Activated CD4-positive, alpha-beta T cell treated with anti-CD3 and anti-CD28 coated beads, Interleukin-2, amount 50 U/mL, for 1 hour (primary cell): ENCODE results near the gene UTP25.

ENCODE experiments used
- DNase-seq: peaks from one replicate; pipeline ENCODE4 v3.0.0-alpha.2; 2020

Gene UTP25

GRCh38 chr1:209845408-209845725, 17.6 kb downstream of the UTP25 start:
- no peak for DNase-seq

GRCh38 chr1:209849388-209849787, 21.6 kb downstream of the UTP25 start:
- DNase-seq, result no peak

- peak; percentile 27 for DNase-seq
Observed at GRCh38 chr1:209850342-209850979, 22.7 kb downstream of the UTP25 start.

DNA sequence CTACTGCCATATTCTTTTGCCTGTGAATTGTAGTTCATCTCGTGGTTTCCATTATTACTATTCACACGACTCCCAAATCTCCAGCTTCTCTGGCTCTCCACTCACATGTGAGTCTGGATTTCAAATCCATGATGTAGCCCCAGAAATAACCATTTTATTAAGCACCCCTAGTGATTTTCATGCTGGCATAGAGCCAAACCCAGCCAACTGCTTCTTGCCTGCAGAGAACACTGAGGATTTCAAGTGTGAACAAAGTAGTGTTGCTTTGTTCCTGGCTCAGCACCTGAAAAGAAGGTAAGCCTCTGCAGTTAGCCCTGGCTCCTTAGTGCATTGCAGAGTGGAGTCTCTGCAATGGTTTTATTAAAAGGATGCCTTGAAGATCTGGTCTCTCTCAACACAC, 25.9 kb downstream of the UTP25 start:
- no peak for DNase-seq

DNA sequence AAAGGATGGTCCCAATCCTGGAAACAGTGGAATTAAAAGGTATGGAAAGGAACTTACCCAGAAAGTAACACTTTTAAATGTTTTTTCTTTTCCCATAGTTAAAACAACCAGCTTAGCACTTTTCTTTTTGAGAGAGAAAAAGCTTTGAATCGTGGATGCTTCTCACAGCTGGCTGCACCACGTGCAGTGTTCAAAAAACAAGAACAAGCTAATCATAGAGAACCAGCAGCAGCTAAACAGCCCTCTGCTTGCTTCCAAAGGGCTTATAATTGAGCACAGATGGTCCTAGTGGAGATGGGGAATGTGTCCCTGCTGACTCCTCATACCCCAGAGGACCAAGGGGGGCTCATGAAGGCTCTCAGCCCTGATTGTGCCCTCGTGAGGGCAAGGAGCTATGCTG, 26.4 kb downstream of the UTP25 start:
- no peak for DNase-seq

DNA sequence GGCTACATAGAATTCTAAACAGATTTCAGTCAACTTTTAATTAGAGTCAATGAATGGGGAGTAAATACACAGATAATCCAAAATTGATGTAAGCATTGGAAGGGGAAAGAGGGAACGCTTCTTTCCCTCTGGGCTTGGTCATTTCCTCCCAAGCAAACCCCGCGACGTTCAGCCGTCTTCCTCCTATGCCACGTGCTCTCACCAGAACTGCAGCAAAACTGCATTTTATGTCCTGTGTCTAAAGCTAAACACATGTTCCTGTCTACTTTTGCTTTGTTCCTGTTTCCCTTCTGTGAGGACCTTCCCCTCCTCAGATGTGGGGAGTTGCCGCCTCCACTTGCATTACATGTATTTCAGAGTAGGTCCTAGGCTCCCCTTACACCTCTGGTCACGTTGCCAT, 27.2 kb downstream of the UTP25 start:
- DNase-seq, result no peak

- DNase-seq, result no peak
Observed at GRCh38 chr1:209855623-209856022, 27.9 kb downstream of the UTP25 start.

DNA sequence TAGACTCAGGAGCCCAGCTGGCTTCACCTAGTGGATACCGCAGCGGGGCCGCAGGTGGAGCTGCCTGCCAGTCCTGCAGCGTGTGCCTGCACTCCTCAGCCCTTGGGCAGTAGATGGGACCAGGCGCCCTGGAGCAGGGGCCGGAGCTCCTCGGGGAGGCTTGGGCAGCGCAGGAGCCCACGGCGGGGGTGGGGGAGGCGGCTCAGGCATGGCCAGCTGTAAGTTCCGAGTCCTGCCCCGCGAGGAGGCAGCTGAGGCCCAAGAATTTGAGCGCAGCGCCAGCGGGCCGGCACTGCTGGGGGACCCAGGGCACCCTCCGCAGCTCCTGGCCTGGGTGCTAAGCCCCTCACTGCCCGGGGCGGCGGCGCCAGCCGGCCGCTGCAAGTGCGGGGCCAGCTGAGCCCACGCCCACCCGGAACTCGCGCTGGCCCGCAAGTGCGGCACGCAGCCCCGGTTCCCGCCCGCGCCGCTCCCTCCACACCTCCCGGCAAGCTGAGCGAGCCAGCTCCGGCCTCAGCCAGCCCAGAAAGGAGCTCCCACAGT, 30.9 kb downstream of the UTP25 start:
- no peak for DNase-seq

GRCh38 chr1:209860293-209860881, 32.6 kb downstream of the UTP25 start:
- DNase-seq, result peak; percentile 67

- DNase-seq, result no peak
Observed at GRCh38 chr1:209861242-209861641, 33.5 kb downstream of the UTP25 start.

GRCh38 chr1:209862391-209863356, 34.9 kb downstream of the UTP25 start:
- DNase-seq, result no peak

DNA sequence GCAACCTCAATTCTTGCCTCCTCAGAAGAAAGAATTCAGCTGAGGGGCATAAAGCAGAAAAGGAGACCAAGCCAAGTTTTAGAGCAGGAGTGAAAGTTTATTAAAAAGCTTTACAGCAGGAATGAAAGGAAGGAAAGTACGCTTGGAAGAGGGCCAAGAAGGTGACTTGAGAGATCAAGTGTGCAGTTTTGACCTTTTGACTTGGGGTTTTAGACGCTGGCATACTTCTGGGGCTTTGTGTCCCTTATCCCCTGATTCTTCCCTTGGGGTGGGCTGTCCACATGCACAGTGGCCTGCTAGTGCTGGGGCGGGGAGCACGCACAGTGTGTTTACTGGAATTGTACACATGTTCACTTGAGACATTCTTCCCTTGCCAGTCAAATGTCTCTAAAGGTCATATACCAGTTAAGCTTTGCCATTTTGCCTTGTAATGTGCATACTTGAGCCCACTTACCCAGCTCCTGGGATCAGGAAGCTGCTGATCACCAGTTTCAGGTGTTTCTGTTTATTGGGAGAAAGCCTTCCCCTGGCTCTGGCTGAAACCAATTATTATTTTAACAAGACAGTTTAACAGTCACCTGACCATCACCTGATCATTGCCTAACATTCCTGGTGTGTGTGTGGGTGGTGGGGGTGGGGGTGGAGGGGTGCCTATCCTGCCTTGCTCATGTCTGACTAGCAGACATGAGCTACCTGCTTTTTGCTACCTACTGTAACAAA, 36.2 kb downstream of the UTP25 start:
- no peak for DNase-seq

DNA sequence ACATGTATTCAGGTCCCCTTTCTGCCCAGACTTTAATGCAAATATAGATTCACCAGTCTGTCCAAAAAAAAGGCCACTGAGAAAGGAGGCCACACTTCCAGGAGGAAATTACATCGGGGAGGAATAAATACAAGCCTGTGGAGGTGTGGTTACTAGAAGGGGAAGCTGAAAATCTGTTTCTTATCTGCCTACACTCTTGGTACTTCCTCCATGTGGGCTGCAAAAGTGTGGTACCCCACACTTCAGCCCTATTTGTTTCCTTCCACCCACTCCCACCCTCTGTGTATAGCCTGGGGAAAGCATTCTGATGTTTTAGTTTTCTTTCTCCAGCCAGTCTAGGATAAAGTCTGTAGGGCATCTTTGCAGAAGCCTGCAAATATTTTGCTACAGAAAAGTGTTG, 38.4 kb downstream of the UTP25 start:
- DNase-seq, result no peak

GRCh38 chr1:209869291-209870149, 41.7 kb downstream of the UTP25 start:
- DNase-seq, result no peak

GRCh38 chr1:209870151-209870831, 42.5 kb downstream of the UTP25 start:
- no peak for DNase-seq

DNA sequence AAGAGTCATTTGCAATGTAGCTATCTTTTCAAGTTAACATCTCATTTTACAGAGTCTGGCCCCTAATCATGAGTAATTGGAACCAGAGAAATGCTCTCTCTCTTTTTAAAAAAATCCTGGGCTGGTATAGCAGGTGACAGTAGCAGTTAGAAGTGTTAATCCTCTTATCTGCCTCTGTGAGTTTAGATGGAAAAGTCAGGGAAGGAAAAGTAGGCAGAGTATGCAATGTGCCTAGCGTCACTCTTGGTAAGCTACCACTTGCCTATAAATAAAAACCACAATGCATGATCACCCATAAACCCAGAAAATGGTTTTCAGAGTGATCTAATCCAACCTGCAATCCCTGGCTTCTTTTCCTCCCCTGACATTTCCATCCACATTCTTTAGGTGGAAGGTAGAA, 43.2 kb downstream of the UTP25 start:
- DNase-seq, result no peak

DNA sequence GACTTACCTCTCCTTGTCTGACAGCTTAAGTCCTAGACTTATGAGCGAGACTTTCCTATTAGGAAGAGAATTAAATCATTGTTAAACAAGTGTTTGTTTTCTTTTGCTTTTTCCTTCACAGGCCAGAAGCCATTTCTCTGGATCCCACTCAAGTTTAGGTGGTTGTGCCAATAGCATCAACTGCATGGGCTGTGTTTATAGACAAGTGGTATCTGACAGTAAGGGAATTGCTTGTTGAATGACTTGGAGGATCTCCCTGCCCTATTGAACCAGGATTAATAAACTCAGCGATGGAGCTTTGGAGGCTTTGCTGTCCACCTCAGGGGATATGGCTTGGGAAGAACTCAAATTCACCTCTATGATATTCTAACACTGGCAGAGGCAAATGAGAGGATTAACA, 43.7 kb downstream of the UTP25 start:
- DNase-seq, result no peak

DNA sequence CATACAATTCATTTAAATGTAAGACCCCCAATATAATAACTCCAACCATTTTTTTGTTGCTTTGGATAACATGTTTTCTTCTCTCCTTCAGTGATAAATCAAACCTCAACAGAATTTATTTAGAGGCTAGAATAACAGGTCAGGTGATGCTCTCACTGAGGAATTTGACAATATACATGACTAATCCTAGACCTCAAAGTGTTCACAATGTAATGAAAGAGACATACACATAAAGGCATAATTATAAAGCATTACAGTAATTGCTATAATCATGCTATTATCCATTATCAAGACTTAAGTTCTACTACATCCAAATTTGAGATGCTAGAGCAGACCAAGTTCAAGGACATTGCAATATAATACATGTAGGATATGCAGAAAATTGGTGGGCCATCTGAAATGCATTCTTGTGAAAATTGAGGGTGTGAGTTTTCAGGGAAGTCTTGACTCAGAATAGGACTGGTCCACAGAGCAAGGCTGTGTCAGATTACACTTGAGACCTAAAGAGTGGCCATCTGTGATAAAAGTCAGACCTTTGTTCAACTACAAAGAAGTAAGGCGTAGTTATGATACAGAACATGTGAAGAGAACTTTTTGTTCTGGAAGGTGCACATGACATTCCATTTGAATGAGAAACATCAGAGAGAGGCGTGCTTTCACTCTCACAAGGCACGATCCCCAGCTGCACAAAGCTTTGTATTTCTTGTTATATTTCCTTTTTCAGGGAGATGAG, 45.5 kb downstream of the UTP25 start:
- no peak for DNase-seq

DNA sequence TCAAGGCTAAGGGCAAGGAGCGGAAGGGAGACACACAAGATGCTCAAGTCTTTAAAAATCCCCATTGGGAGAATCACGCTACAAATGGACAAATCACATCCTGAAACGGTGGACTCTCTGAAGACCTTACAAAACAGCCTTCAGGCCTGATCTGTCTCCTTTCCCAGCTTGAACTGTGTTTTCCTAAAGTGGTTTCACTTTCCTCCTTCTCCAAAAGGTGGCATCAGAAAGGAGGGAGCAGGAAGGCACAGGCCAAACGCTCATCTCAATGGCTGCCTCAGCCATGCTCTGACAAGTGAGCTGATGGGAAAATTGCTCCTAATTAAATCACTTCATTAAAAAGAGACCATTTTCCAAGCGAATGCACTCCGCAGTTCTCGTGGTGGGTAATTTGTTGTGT, 47.7 kb downstream of the UTP25 start:
- DNase-seq, result no peak

DNA sequence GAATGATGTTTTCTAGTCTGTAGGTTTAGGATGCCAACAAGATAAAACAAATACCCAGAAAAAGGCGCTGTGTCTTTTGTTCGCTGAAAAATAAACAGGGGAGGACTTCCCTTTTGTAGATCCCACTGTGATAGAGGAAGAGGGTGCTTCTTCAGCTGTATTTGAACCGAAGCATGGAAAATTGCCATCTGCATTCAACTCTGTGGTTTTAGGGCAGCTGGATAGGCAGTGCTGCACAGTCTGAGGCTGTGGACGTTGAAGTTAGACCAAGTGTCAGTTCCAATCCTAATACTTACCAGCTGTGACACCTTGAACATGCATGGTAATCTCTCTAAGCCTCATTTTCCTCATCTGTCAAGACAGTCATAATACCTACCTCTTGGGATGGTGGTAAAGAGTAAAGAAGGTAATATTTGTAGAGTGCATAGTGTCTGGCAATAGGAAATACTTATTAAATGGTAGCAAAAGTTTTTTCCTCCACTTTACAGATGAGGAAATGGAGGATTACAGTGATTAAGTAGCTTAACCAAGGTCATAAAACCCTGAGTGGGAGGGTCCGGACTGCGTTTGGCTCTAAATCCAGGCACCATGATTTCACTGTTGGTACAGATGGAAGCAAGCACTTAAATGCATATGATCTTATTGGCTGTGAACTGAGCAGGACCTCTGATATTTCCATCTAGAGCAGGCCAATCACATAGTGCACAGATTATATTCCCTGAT, 48.5 kb downstream of the UTP25 start:
- no peak for DNase-seq
